GM10847 (cell line): ENCODE data around the gene TTC23L.

Experiments used
- POLR2A ChIP-seq: IDR thresholded peaks from 2 replicates; pipeline ENCODE4 v1.6.1; 2011; ENCODE audit not compliant: insufficient read length; ENCODE audit errors: extremely low read depth

TTC23L gene

DNA sequence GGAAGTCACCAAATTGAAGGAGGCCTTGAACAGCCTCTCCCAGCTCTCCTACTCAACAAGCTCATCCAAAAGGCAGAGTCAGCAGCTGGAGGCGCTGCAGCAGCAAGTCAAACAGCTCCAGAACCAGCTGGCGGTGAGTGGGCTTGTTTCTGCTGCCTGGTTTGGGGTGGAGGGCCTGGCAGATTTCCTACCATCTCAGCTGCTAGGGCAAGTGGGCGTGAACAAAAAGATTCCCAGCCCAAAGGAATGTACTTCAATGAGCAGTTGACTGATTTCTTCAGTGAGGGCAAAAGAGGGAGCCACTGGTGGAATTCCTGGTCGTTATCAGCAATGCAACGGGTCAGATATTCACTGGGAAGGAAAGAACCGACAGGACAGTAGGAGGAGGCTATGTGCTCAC lies 12.6 kb upstream of the TTC23L start:
- no peak for TF ChIP-seq POLR2A

DNA sequence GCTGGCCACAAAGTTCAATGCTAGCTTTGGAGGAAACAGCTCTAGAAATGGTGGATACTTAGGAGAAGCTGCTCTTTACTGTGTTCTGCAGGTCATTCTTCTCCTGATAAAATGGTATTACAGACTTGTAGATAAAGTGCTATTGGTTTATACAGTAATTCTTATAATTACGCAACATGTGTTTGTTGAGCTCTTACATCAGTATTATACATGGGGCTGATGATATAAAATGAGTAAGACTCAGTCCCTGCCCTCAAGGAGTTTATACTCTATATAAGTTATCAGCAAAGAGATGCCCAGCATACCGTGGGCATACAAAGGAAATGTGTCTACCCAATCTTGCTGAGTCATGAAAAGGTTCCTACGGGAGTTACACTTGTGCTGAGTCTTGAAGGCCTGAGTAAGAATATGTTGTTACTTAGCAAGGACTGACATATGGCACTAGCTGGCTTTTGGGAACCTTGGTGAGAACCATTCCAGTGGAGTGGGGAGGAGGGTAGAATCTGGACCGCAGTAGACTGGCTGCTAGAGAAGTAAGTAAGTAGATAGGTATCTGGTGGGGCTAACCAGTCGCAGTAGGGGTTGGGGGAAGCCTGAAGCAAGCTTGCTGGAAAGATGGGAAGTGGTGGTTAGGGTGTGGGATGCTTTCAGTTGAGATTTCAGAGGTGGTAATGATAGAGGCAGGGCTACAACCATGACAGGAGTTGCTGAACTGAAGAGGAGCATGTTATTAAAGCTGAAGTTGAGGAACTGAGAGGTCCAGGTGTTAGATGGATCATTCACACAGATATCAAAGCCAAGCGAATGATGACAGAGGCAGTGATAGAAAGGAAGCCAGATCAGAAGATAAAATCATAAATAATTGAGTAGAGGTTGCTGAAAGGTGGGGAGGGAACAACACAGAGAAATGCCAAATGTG lies 11.1 kb upstream of the TTC23L start:
- TF ChIP-seq POLR2A, result no peak

DNA sequence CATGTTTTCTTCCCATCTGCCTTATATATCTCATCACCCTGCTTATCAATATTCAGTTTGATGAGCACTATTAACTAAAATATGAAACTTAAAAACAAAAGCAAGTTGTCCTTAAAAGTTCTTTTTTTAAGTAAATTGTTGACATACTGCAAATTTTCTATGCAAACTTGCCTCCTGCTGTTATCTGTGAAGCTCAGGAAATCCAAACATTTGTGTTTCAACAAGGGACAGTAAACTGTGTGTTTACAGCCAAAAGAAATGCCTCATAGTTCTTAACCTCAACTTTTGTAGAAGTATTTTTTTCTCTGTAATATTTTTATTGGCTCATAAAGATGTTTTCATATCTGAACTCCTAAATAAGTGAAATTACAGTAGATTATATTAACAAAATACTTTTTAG lies 7.7 kb upstream of the TTC23L start:
- TF ChIP-seq POLR2A, result no peak

DNA sequence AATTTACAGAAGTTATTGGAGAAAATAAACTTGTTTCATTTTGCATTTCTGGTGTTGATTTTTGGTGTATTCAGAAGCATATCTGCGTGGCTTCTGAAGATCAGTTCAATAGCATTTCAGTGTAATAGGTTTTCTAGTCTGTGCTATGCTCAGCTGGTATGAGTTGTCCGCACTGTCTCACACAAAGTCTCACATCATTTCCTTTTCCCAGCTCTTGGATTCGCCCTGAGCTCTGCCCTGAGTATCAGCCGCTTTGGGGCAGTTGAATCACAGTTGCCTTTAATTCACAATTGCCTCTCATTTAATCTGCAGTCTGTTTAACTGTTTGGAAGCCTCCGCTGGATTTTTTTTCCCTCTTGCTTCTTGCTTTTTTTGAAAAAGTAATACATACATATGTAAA lies 6.4 kb upstream of the TTC23L start:
- TF ChIP-seq POLR2A, result no peak

DNA sequence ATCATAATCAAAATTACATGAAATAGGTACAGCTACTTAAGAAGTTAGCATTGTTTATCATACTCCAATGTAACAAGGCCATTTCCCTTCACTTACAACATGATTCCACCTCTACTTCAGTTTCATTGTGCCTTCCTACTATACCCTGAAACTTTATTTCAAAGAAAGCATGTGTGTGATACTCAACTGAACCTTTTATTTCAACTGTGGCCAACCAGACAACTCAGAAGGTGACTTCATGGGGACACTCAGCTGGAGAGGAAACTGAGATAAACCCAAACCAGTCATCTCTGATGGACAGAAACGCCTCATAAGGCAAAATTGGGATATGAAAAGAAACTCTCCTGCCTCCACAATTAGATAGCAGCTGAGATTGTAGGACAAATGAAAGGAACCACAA lies 5.9 kb upstream of the TTC23L start:
- TF ChIP-seq POLR2A, result no peak

DNA sequence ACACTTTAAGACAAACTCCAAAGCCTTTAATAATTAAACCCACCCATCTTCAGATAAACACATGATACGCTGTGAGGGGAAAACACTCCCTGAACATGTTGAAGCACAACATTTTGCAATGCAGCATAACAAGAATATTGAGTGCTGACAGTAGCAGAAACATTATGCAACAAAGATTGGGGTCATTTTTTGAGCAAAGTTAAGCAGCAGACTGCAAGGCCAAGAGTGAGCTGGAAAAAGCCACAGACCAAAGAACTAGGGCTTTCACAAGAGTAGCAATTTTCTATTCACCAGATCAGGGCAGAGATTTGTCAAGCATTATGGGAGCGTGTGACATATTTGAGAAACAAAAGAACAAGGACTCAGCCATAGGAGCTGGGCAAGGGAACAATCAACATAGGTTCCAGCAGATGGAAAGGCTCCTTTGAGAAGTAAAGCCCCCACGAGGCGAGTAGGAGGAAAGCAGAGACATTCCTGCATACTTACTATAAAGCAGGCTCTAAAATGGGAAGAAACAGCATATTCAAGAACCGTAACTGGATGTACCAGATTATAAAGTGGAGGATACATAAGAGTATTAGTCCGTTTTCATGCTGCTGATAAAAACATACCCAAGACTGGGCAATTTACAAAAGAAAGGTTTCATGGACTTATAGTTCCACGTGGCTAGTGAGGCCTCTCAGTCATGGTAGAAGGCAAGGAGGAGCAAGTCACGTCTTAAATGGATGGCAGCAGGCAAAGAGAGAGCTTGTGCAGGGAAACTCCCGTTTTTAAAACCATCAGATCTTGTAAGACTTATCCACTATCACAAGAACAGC lies 4.8 kb upstream of the TTC23L start:
- no peak for TF ChIP-seq POLR2A

DNA sequence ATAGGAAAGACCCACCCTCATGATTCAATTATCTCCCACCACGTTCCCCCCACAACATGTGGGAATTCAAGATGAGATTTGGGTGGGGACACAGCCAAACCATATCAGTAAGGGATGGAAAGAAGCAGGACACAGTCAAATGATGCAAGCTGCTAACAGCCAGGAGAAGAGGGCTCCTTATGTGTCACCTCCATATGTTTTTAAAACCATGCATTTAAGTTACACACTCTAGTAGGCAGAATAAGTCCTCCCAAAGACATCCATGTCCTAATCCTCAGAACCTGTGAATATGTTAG lies 4.2 kb upstream of the TTC23L start:
- no peak for TF ChIP-seq POLR2A

DNA sequence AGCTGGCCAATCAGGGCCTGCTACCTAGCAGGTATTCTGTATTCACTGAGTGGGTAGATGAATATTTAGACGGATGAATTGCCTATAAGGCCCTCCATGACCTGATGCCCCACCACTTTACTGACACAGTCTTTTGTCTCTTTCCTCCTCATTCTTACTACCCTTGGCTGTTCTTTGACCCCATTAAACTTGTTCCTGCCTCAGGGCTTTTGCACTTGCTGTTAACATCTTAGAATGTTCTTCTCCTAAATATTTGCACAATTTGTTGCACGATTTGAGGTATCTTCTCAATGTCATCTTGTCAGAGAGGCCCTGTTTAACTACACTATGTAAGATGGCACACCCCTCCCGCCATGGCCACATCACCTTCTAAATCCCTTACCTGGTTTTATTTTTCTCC lies 3.3 kb upstream of the TTC23L start:
- no peak for TF ChIP-seq POLR2A

DNA sequence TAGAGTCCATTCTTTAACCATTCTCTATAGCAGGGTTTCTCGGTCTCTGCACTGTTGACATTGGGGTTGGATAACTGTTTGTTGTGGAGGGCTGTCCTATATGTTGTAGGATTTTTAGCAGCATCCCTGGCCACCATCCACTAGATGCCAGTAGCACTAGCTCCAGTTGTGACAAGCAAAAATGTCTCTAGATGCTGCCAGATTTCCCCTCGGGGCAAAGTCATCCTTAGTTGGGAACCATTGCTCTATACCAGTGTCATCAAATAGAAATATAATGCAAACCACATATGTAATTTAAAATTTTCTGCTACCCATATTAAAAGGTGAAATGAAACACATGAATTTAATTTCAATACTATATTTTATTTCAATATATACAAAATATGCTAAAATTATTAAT lies 2.9 kb downstream of the TTC23L start:
- no peak for TF ChIP-seq POLR2A

DNA sequence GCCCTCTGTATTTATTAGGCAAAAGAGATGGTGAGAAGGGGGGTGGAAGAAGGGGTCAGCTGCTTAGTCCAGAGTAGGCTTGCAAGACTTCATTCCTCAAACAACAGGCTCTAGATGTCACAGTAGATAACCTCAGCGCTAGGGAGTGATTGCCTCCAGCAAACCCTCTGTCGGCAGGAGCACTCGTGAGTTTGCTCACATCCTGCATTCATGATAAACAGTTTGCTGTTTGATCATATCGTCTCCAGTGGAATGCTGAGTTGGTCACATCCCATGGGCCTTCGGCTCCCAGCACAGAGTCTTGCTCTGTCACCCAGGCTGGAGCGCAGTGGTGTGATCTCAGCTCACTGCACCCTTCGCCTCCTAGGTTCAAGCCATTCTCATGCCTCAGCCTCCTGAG lies 3.6 kb downstream of the TTC23L start:
- no peak for TF ChIP-seq POLR2A

DNA sequence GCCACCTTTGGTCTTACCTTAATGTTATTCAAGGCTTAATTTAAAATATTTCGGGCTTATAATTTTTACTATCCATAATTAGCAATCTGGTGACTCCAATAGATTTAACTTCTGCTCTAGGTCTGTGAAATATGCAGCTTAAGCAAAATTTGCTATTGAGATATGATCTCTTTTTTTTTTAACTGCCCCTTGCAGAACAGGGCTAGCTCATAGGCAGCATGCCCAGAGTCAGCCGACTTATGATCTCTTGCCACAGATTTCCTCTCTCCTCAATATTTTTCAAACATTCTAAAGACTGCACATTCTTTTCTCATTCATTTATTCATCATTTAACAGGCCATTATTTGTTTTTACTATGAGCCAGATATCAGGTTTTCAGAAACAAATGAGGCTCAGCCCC lies 4.5 kb downstream of the TTC23L start:
- TF ChIP-seq POLR2A, result no peak

DNA sequence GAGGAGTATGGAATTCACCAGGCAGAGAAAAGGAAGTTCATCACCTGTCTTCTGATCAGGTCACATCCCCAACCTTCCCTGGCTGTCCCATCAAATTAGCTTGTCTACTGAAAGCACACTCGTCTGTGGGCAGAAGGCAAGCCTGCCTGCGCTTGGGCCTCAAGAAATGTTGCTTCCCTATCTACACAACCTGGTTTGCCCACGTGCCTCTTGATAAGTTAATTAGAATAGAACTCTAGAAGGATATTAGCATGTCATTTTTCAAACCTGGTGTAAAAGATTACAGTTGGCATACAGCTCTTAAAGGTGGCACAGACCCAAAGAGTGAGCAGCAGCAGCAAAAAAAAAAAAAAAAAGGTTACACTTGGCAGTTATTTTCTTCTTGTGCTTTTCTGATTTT lies 5.1 kb downstream of the TTC23L start:
- no peak for TF ChIP-seq POLR2A

DNA sequence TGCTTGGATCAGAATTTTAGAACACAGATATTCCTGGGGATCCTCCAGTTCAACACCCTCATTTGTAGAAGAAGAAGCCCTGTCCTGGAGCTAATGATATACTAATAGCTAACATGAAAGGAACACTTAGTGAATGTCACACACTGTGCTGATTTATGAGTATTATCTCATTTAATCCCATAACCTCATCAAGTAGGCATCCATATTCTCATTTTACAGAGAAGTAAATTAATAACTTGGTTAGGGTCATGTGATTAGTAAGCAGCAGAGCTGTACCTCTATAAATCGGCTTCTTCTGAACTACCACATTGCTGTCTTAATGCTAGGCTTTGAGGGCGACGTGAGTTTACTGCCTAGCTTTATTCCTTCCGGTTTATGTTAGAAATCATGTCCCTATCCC lies 6.0 kb downstream of the TTC23L start:
- TF ChIP-seq POLR2A, result no peak

DNA sequence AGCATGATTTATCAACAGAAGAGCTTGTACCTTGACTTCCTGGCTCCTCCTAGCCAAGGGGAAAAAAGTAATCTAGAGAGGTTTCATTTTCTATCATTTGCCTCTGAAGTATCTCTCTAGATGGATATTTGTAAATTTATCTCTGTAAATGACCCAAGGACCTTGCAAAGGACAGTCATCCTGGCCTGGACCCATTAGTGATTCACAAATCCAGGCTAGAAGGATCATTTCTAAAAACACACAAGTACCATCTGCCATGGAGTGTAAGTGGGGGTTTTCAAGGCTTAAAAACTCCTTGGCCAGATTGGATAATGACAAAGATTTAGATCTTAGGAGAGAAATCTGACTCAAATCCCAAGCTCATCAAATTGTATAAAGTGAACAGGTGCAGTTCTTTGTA lies 8.1 kb downstream of the TTC23L start:
- TF ChIP-seq POLR2A, result no peak

DNA sequence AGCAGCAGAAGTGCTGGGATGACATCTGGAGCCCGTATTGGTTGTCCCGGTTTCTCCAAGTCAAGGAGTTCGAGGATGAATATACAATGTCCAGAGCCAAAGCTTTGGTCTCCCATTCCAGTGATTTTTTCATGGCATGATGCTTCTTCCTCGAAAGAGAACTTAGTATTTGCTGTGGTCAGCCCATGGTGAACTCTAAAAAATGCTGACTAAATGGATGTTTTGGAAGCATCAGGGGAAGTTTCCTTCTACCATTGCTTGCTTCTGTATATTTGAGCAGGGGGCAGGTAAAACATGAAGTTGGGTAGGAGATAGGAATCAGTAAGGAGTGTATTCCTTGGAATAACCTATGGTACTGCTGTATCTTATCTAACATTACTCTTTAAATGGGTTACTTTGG lies 8.6 kb downstream of the TTC23L start:
- TF ChIP-seq POLR2A, result no peak

DNA sequence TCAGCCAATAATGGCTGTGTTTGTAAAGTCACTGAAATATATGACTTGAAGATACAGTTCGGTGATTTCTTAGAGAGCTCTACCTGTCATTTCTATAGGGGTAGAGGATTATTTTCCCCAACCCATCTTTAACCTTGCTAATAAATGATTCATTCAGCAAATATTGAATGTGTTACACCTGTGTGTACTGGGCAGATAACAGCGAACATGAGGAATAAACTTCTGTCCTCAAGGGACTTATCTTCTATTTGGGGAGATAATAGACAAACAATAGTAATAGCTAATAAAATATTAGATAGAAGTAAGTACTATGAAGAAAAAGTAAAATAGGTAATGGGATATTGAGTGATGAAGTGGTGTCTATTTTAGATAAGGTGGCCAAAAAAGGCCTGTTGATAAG lies 9.3 kb downstream of the TTC23L start:
- TF ChIP-seq POLR2A, result no peak
